Erythroblast (primary cell): ENCODE data around the gene PPARD.

Experiments
- DNase-seq, 2 experiments: peaks; one replicate each; lab custom pipeline; 2025; lab: John Stamatoyannopoulos, UW
- GATA1 ChIP-seq: IDR thresholded peaks from 2 replicates; pipeline ENCODE4 v1.6.1; 2011; ENCODE audit warnings: low read depth, mild to moderate bottlenecking, control low read depth, low read length, moderate library complexity
- POLR2A ChIP-seq: IDR thresholded peaks from 2 replicates; pipeline ENCODE4 v1.6.1; 2011; ENCODE audit warnings: mild to moderate bottlenecking, low read length

The PPARD gene

DNA sequence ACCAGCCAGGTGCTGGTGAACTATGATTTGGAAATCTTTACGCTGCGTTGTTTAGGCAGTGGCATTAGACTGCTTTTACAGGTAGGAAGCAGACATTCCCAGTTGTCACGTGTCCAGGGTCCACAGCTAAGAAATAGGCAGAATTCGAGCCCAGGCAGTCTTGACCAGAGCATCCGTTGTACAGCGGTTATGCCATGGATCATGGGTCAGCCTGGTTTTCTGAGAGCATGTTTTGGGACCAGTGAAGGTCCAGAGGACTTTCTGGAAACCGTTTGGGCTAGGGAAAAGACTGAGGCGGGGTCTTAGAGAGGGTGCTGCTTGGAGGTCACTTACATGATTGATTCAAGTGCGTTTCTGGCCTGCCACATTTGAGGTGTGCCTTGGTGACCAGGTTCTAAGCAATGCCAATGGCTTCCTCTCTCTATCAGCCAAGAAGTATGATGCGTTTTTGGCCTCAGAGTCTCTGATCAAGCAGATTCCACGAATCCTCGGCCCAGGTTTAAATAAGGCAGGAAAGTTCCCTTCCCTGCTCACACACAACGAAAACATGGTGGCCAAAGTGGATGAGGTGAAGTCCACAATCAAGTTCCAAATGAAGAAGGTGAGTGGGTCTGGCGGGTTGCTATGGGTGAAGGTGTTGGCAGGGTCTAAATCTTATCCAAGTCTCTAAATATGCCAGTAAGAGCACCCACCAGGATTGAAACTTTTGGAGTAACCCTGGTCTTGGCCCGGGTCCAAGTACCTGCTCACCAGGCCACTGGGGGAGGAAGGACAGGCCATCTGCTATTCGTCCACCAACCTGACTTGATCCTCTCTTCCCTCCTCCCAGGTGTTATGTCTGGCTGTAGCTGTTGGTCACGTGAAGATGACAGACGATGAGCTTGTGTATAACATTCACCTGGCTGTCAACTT is 127.6 kb downstream of the PPARD start:
- peak; percentile 32 to 47 for DNase-seq
- TF ChIP-seq GATA1 (no peak), POLR2A (no peak)

DNA sequence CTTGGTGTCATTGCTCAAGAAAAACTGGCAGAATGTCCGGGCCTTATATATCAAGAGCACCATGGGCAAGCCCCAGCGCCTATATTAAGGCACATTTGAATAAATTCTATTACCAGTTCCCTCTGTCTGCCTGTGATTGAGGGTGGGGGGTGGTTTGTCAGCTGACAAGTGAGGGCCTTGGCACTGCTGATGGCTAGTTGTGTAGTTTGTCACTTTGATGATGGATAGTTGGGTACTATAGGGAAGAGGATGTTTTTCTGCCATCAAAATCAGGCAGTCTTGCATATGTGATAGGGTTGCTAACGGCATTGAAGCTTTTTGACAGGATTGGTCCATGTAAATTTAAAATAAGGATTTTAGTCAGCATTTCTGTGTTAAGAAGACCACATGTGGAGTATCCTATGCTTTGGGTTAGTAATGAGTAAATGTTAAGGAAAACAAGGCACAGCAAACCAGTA is 128.3 kb downstream of the PPARD start:
- DNase-seq, result no peak
- TF ChIP-seq GATA1 (no peak), POLR2A (no peak)

DNA sequence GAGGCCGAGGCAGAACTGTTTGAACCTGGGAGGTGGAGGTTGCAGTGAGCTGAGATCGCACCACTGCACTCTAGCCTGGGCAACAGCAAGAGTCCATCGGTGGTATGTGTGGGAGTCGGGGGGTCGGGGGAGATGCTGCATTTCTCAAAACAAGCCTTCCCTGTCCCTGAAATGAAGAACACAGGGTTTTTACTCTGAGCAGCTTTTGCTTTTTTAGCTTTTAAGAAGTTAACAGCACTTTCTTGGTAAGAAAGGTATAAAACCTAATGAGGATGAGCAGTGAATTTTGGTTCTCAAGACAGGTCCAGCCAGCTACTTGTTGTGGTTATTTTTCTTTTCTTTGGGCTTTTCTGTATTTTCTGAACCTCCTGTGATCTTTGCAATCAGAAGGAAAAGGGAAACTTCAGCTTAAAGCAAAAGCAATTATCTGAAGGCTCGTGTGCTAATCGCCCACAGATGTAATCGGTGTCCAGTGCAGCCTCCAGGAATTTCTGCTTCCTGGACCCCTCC is 129.5 kb downstream of the PPARD start:
- TF ChIP-seq GATA1, result no peak
- no peak for TF ChIP-seq POLR2A
- DNase-seq, result no peak

DNA sequence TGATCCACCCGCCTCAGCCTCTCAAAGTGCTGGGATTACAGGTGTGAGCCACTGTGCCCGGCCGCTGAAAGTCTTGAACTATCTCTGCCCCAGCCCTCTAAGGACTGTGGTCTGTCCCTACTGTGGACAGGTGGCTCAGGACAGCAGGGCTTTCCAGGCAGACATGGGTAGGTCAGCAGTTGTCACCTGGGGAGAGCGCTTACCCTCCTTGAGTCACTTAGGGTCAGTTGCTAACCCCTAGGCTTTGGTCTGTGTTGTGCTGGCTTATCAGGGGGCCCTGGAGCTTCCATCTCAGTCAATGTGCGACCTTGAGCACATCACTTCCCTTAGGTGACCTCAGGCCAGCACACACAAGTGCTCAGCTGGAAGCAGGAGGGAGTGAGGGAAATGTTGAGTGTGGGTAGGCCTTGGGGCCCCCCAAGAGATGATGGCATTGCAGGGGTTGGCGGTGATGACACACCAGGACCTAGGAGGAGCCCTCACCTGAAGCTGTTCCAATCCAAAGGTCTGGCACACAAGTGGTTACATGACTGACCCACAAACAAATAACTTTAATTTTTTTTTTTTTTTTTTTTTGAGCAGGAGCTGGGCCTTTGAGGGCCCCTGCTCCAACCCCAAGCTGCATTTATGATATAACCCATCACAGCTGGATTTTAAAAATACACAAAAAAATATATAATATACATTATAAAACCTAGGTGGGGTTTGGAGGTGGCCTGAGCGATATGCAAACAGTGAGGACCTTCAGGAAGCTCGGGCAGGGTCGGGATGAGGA is 130.9 kb downstream of the PPARD start:
- TF ChIP-seq POLR2A (no peak), GATA1 (no peak)
- no peak for DNase-seq

DNA sequence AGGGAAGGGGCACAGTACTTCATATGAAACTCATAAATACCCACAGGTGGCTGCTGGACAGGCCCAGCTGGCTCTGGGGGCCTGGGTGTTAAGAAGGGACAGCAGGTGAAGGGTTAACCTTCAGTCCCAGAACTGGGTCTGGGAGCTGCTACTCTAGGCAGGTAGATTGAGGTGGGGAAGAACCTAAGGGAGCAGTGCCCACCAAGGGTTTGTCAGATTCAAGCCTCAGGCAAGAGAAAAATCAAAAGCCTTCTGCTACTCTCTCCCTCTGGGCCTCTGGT is 131.4 kb downstream of the PPARD start:
- no peak for DNase-seq
- TF ChIP-seq GATA1 (no peak), POLR2A (no peak)

DNA sequence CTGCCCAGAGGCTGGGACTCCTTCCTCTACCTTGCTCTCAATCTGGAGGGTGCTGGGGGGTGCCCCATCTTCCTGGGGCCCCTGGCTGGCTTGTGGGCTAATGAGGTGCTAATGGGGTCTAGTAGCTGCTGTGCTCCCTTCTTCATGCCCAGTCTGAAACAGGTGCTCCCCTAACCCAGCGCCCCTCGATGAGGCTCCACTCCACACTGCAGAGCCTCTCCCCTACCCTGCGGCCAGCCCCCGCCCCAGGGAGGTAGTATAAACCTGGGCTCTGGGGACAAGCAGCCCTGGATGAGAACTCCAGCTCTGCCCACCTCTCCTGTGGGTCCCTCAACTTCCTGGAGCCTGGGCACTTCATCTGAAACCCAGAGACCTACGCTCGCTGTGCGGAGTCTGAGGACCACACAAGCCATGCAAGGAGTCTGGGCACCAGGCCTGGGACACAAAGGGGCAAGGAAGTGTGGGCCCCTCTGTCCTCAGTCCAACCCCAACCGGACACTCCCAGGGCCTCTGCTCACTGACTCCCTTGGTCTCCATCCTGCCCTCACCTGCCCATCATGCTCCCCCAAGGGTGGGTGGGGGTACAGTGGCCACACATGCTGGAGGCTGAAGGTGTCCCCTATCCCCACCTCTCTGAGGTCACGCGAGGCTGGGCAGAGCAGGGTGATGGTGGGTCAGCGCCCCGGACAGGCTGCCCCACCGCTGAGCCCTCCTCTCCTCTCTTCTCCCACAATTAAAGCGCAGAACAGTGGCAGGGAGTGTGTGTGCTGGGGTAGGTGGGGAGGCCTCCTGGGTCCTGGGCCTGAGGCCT is 132.0 kb downstream of the PPARD start:
- TF ChIP-seq POLR2A, result peak; percentile 27
- no peak for TF ChIP-seq GATA1
- no peak for DNase-seq

DNA sequence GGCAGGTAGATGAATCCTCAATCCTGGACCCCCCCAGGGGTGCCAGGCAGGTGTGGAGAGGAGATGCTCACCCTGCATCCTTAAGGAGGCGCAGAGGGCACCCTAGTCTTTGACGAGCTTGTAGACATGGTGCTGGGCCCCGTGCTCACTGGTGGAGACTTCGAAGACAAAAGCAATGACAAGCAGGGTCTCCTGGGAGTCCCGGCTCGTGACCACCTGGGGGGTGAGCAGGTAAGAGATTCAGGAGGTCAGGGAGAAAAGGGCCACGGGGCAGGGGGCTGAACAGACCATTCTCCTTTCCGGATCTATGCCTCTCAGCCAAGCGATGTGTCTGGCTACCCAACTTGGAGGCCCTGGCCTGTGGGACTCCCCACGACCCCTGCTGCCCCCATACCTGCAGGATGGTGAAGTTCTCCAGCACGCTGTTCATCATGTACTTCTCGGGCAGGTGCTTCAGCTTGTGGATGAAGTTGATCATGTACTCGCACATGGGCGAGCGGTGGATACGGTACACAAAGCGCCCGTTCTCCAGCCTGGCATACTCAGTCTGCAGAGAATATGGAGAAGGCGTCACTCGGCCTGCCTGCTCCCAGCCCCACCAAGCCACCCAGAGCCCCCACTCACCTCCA is 132.7 kb downstream of the PPARD start:
- no peak for TF ChIP-seq GATA1
- TF ChIP-seq POLR2A, result no peak
- DNase-seq, result no peak

DNA sequence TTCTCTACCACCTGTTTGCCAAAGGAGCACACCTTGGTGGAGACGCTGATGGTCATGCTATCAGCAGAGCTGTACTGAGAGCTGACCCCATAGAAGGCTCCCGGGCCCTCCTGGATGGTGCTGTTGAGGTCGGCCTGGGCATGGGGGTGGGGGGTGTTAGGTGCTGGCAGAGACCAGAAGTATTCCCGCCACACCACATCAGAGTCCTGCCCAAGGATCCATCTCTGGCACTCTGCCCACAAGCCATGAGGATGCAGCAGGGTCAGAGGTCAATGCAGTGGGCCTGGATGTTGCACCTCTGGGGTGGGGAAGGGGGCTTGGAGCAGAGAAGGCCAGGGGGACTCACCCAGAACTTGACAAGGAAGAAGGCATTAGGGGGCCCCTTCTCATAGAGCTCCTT is 133.2 kb downstream of the PPARD start:
- DNase-seq, result no peak
- TF ChIP-seq POLR2A (no peak), GATA1 (no peak)

DNA sequence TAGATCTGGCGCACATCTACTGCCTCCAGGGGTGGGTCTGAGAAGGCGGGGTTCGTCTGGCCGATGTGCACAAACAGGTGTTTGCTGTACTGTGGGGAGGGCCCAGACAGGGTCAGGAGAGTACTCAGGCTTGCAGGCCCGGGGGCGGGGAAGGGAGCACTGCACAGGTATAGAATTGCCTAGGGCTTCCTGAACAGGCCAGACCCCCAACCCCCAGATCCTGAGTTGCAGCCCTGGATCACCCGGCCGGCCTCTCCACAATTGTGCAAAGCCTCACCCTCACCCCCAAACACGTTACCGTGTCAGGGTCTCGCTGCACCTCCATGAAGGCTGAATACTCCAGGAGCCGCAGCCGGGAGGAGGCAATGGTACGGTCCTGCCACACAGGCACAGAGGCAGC is 133.6 kb downstream of the PPARD start:
- DNase-seq, result no peak
- TF ChIP-seq POLR2A, result no peak
- TF ChIP-seq GATA1, result no peak

DNA sequence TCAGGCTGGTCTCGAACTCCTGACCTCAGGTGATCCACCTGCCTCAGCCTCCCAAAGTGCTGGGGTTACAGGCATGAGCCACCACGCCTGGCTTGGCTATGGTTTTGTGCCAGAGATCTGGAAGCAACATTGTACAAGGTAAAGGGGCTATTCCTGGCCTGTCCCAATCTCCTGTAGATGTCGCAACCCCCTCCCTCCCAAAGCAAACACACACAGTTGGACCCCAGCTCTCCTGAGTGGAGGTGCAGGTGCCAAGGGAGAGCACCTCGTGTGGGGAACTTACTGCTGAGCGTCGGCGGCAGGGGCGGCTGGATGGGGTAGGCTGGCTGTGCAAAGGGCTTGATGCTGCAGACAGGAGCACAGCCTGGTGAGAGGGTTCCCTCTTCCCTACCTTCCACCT is 134.7 kb downstream of the PPARD start:
- DNase-seq, result no peak

More for the DNA sequence above, 134.7 kb downstream of the PPARD start:
- no peak for TF ChIP-seq GATA1
- TF ChIP-seq POLR2A, result no peak
